ENCODE measurements around the gene SH3RF3.

DNA sequence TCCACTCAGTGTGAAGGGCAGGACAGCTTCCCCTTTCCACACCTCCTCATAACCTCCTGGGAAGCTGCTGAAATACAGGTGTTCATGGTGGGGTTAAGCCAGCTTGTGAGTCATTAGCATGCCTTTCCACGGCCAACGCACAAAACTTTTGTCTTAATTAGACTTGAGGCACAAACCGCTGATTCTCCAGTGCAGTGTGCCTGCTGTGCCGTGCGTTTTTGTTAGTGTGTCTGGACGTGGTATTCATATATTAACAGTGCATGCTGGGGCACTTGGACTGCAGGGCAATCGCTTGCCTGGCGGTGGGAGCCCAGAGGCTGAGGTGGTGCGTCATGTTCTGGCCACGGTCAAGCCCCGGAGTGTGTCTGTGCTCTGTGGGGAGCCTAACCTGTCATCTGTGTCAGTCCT is 156.2 kb downstream of the SH3RF3 start:
- TF ChIP-seq POLR2A (IDR thresholded peaks at IDR 0.05; ENCODE audit: low read length): no peak
- no peak for TF ChIP-seq GATA1 (IDR thresholded peaks at IDR 0.05; ENCODE audit: low read depth, low read length)
